BE2C (cell line): ENCODE data around the gene FBXW2.

Experiments
- DNase-seq: peaks from one replicate; pipeline ENCODE4 v3.0.0-alpha.2; 2020
- H3K27me3 ChIP-seq: fragments of 250-450 bp; sonication (Bioruptor Pico); 2 replicates; pipeline ENCODE4 v1.5.1; 2020; ENCODE audit warnings: mild to moderate bottlenecking
- H3K36me3 ChIP-seq: fragments of 250-450 bp; sonication (Bioruptor Pico); 2 replicates; pipeline ENCODE4 v1.5.1; 2020; ENCODE audit warnings: mild to moderate bottlenecking
- H3K4me1 ChIP-seq: fragments of 250-450 bp; sonication (Bioruptor Pico); 2 replicates; pipeline ENCODE4 v1.5.1; 2020
- H3K4me3 ChIP-seq: 2 replicates; pipeline ENCODE4 v1.5.1; 2011; ENCODE audit warnings: low read depth, low read length
- H3K9me3 ChIP-seq: fragments of 250-450 bp; sonication (Bioruptor Pico); 2 replicates; pipeline ENCODE4 v1.5.1; 2020
- CTCF ChIP-seq: IDR thresholded peaks from 2 replicates; pipeline ENCODE4 v1.5.1; 2012; ENCODE audit warnings: mild to moderate bottlenecking, low read depth, low read length

FBXW2 gene

GRCh38 chr9:120715389-120715924 is 77.8 kb downstream of the FBXW2 start:
- peak overlapping the region; percentile 79 for H3K4me3 ChIP-seq
- DNase-seq: peak; percentile 66

GRCh38 chr9:120714846-120715388 is 78.3 kb downstream of the FBXW2 start:
- no peaks in the 10 kb centered on the region for H3K27me3 ChIP-seq
- H3K9me3 ChIP-seq: no peaks in the 10 kb centered on the region
- H3K4me1 ChIP-seq: peaks cover 16% of the 10 kb centered on the region
- peak; percentile 15 for DNase-seq
- H3K4me3 ChIP-seq: peak overlapping the region; percentile 79
- TF ChIP-seq CTCF: no peak
- H3K36me3 ChIP-seq: no peaks in the 10 kb centered on the region

More at GRCh38 chr9:120715389-120715924, 77.8 kb downstream of the FBXW2 start:
- no peaks in the 10 kb centered on the region for H3K27me3 ChIP-seq
- peaks cover 15% of the 10 kb centered on the region for H3K4me1 ChIP-seq
- TF ChIP-seq CTCF: no peak
- no peaks in the 10 kb centered on the region for H3K9me3 ChIP-seq
- no peaks in the 10 kb centered on the region for H3K36me3 ChIP-seq

- Histone ChIP-seq H3K4me1 (peaks cover 16% of the 10 kb centered on the region), H3K4me3 (peak within 1 kb of the TSS; percentile 79), H3K9me3 (no peaks in the 10 kb centered on the region), H3K36me3 (no peaks in the 10 kb centered on the region), H3K27me3 (no peaks in the 10 kb centered on the region)
- peak; percentile 99 for DNase-seq
- TF ChIP-seq CTCF: no peak
These were observed 78.9 kb downstream of the FBXW2 start, which contains the start of gene MEGF9 for GRCh38 chr9:120714088-120714845. Gene MEGF9 (minus strand): TSS chr9:120714470. CDS start chr9:120714358, 112 bp downstream.

- H3K36me3 ChIP-seq: no peaks in the 10 kb centered on the region
- peak overlapping the region; percentile 79 for H3K4me3 ChIP-seq
- H3K27me3 ChIP-seq: no peaks in the 10 kb centered on the region
- no peak for TF ChIP-seq CTCF
- H3K4me1 ChIP-seq: peaks cover 16% of the 10 kb centered on the region
- DNase-seq: peak; percentile 15
- H3K9me3 ChIP-seq: no peaks in the 10 kb centered on the region
These were observed 79.7 kb downstream of the FBXW2 start for GRCh38 chr9:120713257-120714087.

- Histone ChIP-seq H3K4me3 (peak overlapping the region; percentile 79), H3K36me3 (no peaks in the 10 kb centered on the region), H3K4me1 (peaks cover 16% of the 10 kb centered on the region), H3K9me3 (no peaks in the 10 kb centered on the region), H3K27me3 (no peaks in the 10 kb centered on the region)
- no peak for TF ChIP-seq CTCF
- DNase-seq: no peak
These were observed 80.6 kb downstream of the FBXW2 start for GRCh38 chr9:120712539-120713031.
